Activated CD8-positive, alpha-beta T cell treated with anti-CD3 and anti-CD28 coated beads for 36 hours (primary cell): ENCODE results near the gene EPS8L2. TPM values are rescaled to one million over a fixed set of nuclear protein-coding genes. Genes with fewer than 3 reads are reported as not detected.
A peak's percentile ranks its signal among the peaks of the same experiment; 100 is the strongest.

ENCODE experiments used
- ATAC-seq: fragments of 200-7000 bp; cut with Tn5 transposase; one replicate; pipeline ENCODE4 v1.10.0; 2021; ENCODE audit warnings: mild to moderate bottlenecking, moderate library complexity
- CTCF ChIA-PET: fragments of 350-600 bp; sonication (Branson Sonifier 250); formaldehyde crosslinking; loops from one replicate; lab custom pipeline; 2021; ENCODE audit warnings: antibody characterized with exemption; lab: Charles Lee
- POLR2A ChIA-PET: fragments of 350-600 bp; sonication (Branson Sonifier 250); formaldehyde crosslinking; loops from one replicate; lab custom pipeline; 2021; ENCODE audit warnings: antibody characterized with exemption; lab: Charles Lee
- DNase-seq: peaks from one replicate; pipeline ENCODE4 v3.0.0-alpha.2; 2020
- H3K27ac Mint-ChIP-seq: one replicate; pipeline ENCODE4 v1.8.0; 2021; ENCODE audit warnings: mild to moderate bottlenecking, mixed read lengths
- H3K27me3 Mint-ChIP-seq: one replicate; pipeline ENCODE4 v1.8.0; 2021; ENCODE audit warnings: mixed read lengths
- H3K36me3 Mint-ChIP-seq: one replicate; pipeline ENCODE4 v1.8.0; 2021; ENCODE audit warnings: low read depth, mixed read lengths
- H3K4me1 Mint-ChIP-seq: one replicate; pipeline ENCODE4 v1.8.0; 2021; ENCODE audit warnings: low read depth, mixed read lengths
- H3K4me3 Mint-ChIP-seq: one replicate; pipeline ENCODE4 v1.8.0; 2021; ENCODE audit warnings: mild to moderate bottlenecking, moderate library complexity, mixed read lengths
- H3K9me3 Mint-ChIP-seq: one replicate; pipeline ENCODE4 v1.8.0; 2021; ENCODE audit warnings: mixed read lengths
- CTCF ChIP-seq: fragments of 200-600 bp; IDR thresholded peaks from one replicate; pipeline ENCODE4 v1.8.0; 2022; ENCODE audit warnings: antibody characterized with exemption, mild to moderate bottlenecking
- intact Hi-C: fragments of 100-400 bp; cut with micrococcal nuclease; formaldehyde crosslinking; loops from one replicate; pipeline ENCODE4 v1.10.0; 2022
- total RNA-seq, 2 experiments: library from RNA; stranded (reverse); gene quantifications; one replicate each; pipeline ENCODE4 v1.2.3, GENCODE V29; 2021

Gene EPS8L2
- total RNA-seq, 2 experiments from 2014 or later: 15.0 to 16.7 TPM

DNA sequence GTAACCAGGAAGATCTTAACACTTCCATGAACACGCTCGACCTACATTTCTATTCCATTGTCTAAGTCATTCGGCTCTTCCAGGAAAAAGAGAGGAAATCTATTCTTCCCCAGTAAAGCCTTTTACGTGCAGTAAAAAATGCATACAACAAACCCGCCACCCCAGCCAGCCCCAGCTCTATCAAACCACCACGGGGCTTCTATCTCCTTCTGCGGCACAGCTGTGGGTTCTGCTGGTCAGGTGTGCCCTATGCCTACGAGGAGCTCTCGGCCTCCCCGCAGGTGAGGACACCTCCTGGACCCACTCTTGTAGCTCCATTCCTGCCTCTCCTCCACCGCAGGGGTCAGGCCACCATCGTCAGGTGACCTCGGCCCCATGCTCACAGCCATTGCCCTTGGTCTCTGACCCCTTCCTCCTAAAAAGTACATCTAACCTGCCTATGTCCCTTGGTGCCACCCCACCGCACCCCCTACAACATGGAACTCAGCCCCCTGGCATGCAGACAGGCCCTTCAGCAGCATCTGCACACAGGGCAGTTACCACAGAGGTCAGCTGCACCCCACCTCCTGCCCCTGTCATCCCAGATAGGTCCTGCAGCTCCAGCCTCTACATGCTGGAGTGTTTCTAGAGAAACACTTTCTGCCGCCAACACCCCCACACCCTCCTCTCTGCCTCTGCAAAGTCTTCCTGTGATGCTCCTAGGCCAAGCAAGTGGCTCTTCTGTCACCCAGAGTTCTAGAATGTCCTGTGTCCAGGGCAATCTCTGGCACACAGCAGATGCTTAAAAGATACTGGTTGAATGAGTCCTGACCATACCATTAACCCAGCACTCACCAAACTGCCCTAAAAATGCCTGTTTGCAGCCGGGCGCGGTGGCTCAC is 14.1 kb upstream of the EPS8L2 start:
- Mint-ChIP-seq H3K27ac (peak overlapping the region; percentile 89), H3K4me1 (peaks cover 46% of the 10 kb centered on the region), H3K9me3 (no peaks in the 10 kb centered on the region), H3K36me3 (peaks cover 43% of the 10 kb centered on the region), H3K27me3 (no peaks in the 10 kb centered on the region), H3K4me3 (peak overlapping the region; percentile 61)
- ChIA-PET POLR2A (interaction anchor here (0.7 to 1.3 kb wide), 4 partner anchors 11 to 156 kb away, joined by 3 to 4 read pairs (median 3); partner anchors contain the start of gene PHRF1), CTCF (interaction anchor here (1.4 to 1.7 kb wide), 4 partner anchors 26 to 36 kb away, joined by 4 to 5 read pairs (median 4); no protein-coding TSS in a partner anchor)
- intact Hi-C loops: no loop called here
- DNase-seq (peak; percentile 24), ATAC-seq (no peak)
- TF ChIP-seq CTCF: no peak

GRCh38 chr11:692824-693414 is 13.1 kb upstream of the EPS8L2 start:
- Mint-ChIP-seq H3K4me3 (peak overlapping the region; percentile 88), H3K36me3 (peaks cover 34% of the 10 kb centered on the region), H3K27me3 (no peaks in the 10 kb centered on the region), H3K27ac (peak overlapping the region; percentile 89), H3K4me1 (peaks cover 55% of the 10 kb centered on the region), H3K9me3 (no peaks in the 10 kb centered on the region)
- ChIA-PET POLR2A (interaction anchor here (1.1 to 4.1 kb wide), 3 partner anchors 10 to 115 kb away, joined by 3 to 20 read pairs (median 4); no protein-coding TSS in a partner anchor), CTCF (interaction anchor here (0.9 to 1.6 kb wide), 3 partner anchors 11 to 137 kb away, joined by 3 to 6 read pairs (median 4); no protein-coding TSS in a partner anchor)
- DNase-seq: peak; percentile 68
- ATAC-seq: no peak
- TF ChIP-seq CTCF: no peak
- intact Hi-C loops: no loop called here

GRCh38 chr11:693415-693831 is 12.6 kb upstream of the EPS8L2 start:
- DNase-seq (no peak), ATAC-seq (no peak)
- ChIA-PET CTCF (interaction anchor here (0.9 to 1.6 kb wide), 3 partner anchors 11 to 137 kb away, joined by 3 to 6 read pairs (median 4); no protein-coding TSS in a partner anchor), POLR2A (interaction anchor here (0.8 to 4.1 kb wide), 3 partner anchors 11 to 116 kb away, joined by 4 to 20 read pairs (median 4); partner anchors contain the start of gene SCT)
- H3K27ac Mint-ChIP-seq: peak overlapping the region; percentile 89
- peaks cover 31% of the 10 kb centered on the region for H3K36me3 Mint-ChIP-seq
- intact Hi-C loops: no loop called here
- peaks cover 59% of the 10 kb centered on the region for H3K4me1 Mint-ChIP-seq
- no peaks in the 10 kb centered on the region for H3K27me3 Mint-ChIP-seq
- no peaks in the 10 kb centered on the region for H3K9me3 Mint-ChIP-seq
- TF ChIP-seq CTCF: no peak
- peak overlapping the region; percentile 88 for H3K4me3 Mint-ChIP-seq

GRCh38 chr11:693887-694562 is 12.0 kb upstream of the EPS8L2 start:
- intact Hi-C loops: no loop called here
- POLR2A ChIA-PET: interaction anchor here (0.8 to 4.1 kb wide), 4 partner anchors 10 to 116 kb away, joined by 4 to 20 read pairs (median 4); partner anchors contain the start of gene SCT
- Mint-ChIP-seq H3K36me3 (peaks cover 26% of the 10 kb centered on the region), H3K27me3 (no peaks in the 10 kb centered on the region), H3K27ac (peak overlapping the region; percentile 89), H3K4me3 (peak overlapping the region; percentile 88), H3K4me1 (peaks cover 59% of the 10 kb centered on the region), H3K9me3 (no peaks in the 10 kb centered on the region)
- CTCF ChIA-PET: interaction anchor here (1.6 kb wide), 1 partner anchor 12 kb away, joined by 6 read pairs; no protein-coding TSS in a partner anchor
- no peak for TF ChIP-seq CTCF
- no peak for ATAC-seq
- DNase-seq: no peak
